Dendritic cell treated with granulocyte-macrophage colony-stimulating factor and Interleukin-4, amounts not matched to agents 40 ng/mL and 50 ng/mL, for 4 days (primary cell): Measurements from ENCODE around the gene KCND2.
"Not testable (repeated sequence)": the region's sequence is repeated elsewhere in the genome, so short reads cannot be mapped to it uniquely, and the experiment has no call there.

Source experiments
- H3K27ac Mint-ChIP-seq: one replicate; pipeline ENCODE4 v1.8.0; 2022; ENCODE audit warnings: mild to moderate bottlenecking, mixed read lengths
- H3K27me3 Mint-ChIP-seq: one replicate; pipeline ENCODE4 v1.8.0; 2022; ENCODE audit warnings: mild to moderate bottlenecking, mixed read lengths
- H3K36me3 Mint-ChIP-seq: one replicate; pipeline ENCODE4 v1.8.0; 2022; ENCODE audit warnings: low read depth, mixed read lengths
- H3K4me1 Mint-ChIP-seq: one replicate; pipeline ENCODE4 v1.8.0; 2022; ENCODE audit warnings: low read depth, mixed read lengths
- H3K4me3 Mint-ChIP-seq: one replicate; pipeline ENCODE4 v1.8.0; 2022; ENCODE audit warnings: mild to moderate bottlenecking, moderate library complexity, mixed read lengths
- H3K9me3 Mint-ChIP-seq: one replicate; pipeline ENCODE4 v1.8.0; 2022; ENCODE audit warnings: mixed read lengths
- intact Hi-C: fragments of 100-400 bp; cut with micrococcal nuclease; formaldehyde crosslinking; loops from one replicate; pipeline ENCODE4 v1.15.0; 2022

KCND2 gene

DNA sequence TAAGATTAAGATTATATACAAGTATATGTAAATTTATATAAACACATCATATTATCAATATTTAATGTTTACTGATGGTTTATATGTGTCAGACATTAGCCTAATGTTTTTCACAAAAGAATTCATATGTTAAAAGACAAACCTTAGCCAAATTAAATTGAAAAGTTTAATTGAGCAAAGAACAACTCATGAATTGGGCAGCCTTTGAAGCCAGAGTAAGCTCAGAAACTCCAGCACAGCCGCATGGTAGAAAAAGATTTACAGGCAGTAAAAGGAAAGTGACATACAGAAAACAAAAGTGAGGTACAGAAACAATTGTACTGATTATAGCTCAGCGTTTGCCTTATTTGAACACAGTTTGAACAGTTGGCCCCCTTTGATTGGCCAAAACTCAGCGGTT is 460.9 kb downstream of the KCND2 start:
- Mint-ChIP-seq H3K4me3 (no peak overlapping the region), H3K27ac (no peak overlapping the region), H3K27me3 (no peaks in the 10 kb centered on the region), H3K4me1 (no peaks in the 10 kb centered on the region), H3K36me3 (no peaks in the 10 kb centered on the region), H3K9me3 (no peaks in the 10 kb centered on the region)
- intact Hi-C loops = no loop called here

DNA sequence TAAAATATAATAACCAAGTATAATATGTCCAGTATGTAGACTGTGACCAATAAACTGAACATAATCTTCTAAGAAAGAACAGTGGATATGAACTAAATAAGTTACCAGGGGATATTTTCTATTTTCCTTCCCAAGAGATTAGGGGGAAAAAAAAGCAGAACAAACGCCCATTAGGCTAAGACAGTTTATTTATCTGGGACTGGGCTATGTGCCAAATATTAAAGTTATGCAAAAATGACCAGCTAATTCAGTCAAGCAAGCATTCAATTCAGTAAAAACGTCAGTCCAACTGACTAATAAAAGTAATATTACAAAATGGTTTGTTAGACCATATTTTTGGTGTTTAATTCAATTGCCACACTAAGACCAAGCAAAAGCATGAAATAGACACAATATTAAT is 462.8 kb downstream of the KCND2 start:
- Mint-ChIP-seq H3K4me1 (no peaks in the 10 kb centered on the region), H3K27ac (no peak overlapping the region), H3K4me3 (no peak overlapping the region), H3K9me3 (no peaks in the 10 kb centered on the region), H3K36me3 (no peaks in the 10 kb centered on the region), H3K27me3 (no peaks in the 10 kb centered on the region)
- intact Hi-C loops = no loop called here

DNA sequence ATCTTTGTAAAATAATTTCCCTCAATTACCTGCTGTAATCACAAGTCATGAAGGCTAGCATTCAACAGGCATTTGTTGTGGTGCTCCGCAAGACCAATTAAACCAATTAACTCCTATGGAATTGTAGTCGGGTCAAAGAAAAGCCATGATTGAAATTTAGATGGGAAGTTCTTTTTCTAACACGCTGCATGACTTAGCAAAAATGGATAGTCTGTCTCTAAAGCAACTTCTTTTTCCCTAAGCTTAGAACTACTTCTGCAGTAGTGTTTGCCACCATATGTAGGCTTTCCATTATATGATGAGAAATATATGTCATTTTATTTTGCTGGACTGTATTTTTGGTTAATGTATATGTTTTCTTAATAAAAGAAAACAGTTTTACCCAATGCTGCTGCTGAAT is 465.8 kb downstream of the KCND2 start:
- H3K27ac Mint-ChIP-seq = no peak overlapping the region
- intact Hi-C loops = no loop called here
- H3K4me3 Mint-ChIP-seq = no peak overlapping the region
- H3K36me3 Mint-ChIP-seq = no peaks in the 10 kb centered on the region
- no peaks in the 10 kb centered on the region for H3K27me3 Mint-ChIP-seq
- H3K4me1 Mint-ChIP-seq = no peaks in the 10 kb centered on the region
- no peaks in the 10 kb centered on the region for H3K9me3 Mint-ChIP-seq

DNA sequence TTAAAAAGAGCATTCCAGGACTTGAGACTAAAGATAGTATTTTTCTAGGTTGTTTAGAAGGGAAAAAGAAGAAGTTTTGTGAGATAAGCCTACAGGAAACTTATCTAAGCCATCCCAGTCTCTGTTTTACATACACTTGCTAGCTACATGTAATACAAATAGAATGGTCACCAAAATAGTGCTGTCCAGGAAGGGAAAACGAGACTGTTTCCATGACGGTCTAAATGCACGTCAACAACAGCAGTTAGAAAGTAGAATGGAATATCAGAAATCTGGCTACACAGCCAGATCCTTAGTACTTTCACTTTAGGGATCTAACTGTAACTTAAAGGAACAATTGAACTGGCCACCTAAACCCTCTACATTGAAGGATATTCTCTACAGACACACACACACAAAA is 467.4 kb downstream of the KCND2 start:
- H3K4me1 Mint-ChIP-seq = no peaks in the 10 kb centered on the region
- H3K36me3 Mint-ChIP-seq = no peaks in the 10 kb centered on the region
- no peak overlapping the region for H3K4me3 Mint-ChIP-seq
- H3K27me3 Mint-ChIP-seq = no peaks in the 10 kb centered on the region
- H3K27ac Mint-ChIP-seq = no peak overlapping the region
- no peaks in the 10 kb centered on the region for H3K9me3 Mint-ChIP-seq
- intact Hi-C loops = no loop called here

DNA sequence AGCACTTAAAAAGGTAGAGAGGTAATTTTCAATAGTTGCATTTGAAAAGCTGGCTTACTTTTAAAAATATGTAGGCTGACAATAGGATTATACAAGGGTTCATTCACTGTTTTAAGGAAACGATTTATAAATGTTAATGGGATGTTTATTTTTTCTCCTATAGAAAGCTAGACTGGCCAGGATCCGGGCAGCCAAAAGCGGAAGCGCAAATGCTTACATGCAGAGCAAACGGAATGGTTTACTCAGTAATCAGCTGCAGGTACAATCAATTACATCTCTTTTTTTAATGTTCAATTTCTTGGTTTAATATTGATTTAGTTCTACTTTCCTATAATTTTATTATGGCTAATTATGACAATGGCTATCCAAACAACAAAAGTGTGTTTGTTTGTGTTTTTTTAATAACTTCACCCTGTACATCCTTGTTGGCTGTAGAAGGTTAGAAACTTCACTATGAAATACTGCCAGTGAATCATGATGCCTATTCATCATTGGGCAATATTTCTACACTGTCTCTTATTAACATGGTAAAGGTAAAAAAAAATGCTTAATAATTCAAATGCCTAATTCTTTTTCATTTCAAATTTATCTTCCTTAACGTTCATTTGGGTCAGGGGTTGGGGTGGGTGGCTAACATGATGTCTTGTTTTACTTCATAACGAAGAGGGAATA is 468.5 kb downstream of the KCND2 start:
- H3K9me3 Mint-ChIP-seq = no peaks in the 10 kb centered on the region
- H3K36me3 Mint-ChIP-seq = no peaks in the 10 kb centered on the region
- H3K27ac Mint-ChIP-seq = no peak overlapping the region
- no peaks in the 10 kb centered on the region for H3K27me3 Mint-ChIP-seq
- intact Hi-C loops = no loop called here
- H3K4me1 Mint-ChIP-seq = no peaks in the 10 kb centered on the region
- H3K4me3 Mint-ChIP-seq = no peak overlapping the region

DNA sequence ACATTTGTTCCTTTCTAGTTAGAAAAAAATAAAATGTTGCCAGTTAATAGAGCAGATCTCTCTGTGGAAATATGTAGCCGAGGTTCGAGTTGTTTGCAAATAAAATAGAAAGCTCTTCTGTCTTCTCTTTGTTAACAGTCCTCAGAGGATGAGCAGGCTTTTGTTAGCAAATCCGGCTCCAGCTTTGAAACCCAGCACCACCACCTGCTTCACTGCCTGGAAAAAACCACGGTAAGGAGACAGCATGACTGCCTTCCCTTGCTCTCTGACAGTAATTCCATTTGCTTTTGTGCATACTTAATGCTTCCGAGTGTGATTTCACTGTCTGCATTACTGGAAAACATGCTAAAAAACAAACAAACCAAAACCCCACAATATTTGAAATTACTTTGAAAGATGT is 469.4 kb downstream of the KCND2 start:
- Mint-ChIP-seq H3K27me3 (no peaks in the 10 kb centered on the region), H3K36me3 (no peaks in the 10 kb centered on the region), H3K27ac (no peak overlapping the region), H3K9me3 (no peaks in the 10 kb centered on the region), H3K4me3 (no peak overlapping the region), H3K4me1 (no peaks in the 10 kb centered on the region)
- intact Hi-C loops = no loop called here

DNA sequence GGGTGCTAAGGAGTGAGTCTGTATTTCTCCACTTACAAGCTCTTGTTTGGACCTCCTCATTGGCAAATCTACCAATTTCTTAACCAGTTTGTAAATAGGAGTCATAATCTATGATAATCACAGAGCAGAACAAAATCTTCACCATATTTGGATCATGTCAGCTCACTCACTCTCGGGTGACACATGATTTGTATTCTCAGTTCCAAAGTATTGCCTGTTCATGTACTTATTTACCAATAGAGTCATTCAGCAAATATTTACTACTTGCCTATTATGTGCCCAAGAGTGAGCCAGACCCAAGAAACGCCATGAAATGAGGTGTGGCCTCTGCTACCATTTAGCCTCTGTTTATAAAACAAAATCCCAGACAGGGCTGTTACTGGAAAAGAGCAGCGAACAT is 470.2 kb downstream of the KCND2 start:
- H3K9me3 Mint-ChIP-seq = no peaks in the 10 kb centered on the region
- no peak overlapping the region for H3K4me3 Mint-ChIP-seq
- H3K27me3 Mint-ChIP-seq = no peaks in the 10 kb centered on the region
- no peak overlapping the region for H3K27ac Mint-ChIP-seq
- H3K4me1 Mint-ChIP-seq = no peaks in the 10 kb centered on the region
- intact Hi-C loops = no loop called here
- no peaks in the 10 kb centered on the region for H3K36me3 Mint-ChIP-seq

DNA sequence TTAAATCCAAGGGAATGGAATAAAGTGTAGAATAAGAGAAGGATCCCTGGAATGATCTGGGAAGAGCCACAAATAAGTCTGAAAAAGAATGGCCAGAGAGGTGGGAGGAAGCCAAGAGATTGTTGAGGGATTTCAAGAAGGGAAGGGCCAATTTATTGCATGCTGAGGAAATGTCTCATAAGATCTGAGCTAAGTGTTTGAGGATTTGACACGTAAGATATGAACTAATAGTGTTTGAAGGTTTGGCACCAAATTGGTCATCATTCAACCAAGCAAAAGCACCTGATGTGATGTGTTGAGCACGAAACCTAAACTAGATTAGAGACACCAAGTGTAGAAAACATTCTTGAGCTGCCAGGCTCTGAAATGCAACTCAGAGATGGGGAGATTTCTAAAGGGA is 487.1 kb downstream of the KCND2 start:
- H3K27me3 Mint-ChIP-seq = peaks cover 4% of the 10 kb centered on the region
- H3K36me3 Mint-ChIP-seq = no peaks in the 10 kb centered on the region
- H3K27ac Mint-ChIP-seq = no peak overlapping the region
- H3K9me3 Mint-ChIP-seq = no peaks in the 10 kb centered on the region
- no peaks in the 10 kb centered on the region for H3K4me1 Mint-ChIP-seq
- intact Hi-C loops = no loop called here
- no peak overlapping the region for H3K4me3 Mint-ChIP-seq

DNA sequence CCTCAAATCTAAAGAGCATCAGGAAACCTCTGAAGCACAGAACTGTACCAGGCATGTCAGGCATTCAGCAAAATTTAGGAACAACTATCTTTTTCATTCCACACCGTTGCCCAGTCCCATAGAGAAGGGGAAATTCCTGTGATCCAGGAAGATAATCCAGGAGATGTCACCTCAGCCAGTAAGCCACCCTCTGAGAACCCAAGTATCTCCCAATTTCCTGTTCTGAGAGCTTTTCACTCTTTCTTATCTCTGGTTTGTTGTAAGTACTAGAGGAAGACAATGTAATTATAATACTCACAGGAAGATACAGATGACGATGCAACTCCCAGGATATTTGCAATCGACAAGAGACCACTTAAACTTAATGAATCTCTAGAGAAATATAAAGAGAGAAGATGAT is 487.9 kb downstream of the KCND2 start:
- intact Hi-C loops = no loop called here
- Mint-ChIP-seq H3K4me1 (no peaks in the 10 kb centered on the region), H3K27me3 (peaks cover 3% of the 10 kb centered on the region), H3K9me3 (no peaks in the 10 kb centered on the region), H3K36me3 (no peaks in the 10 kb centered on the region), H3K27ac (no peak overlapping the region), H3K4me3 (no peak overlapping the region)

DNA sequence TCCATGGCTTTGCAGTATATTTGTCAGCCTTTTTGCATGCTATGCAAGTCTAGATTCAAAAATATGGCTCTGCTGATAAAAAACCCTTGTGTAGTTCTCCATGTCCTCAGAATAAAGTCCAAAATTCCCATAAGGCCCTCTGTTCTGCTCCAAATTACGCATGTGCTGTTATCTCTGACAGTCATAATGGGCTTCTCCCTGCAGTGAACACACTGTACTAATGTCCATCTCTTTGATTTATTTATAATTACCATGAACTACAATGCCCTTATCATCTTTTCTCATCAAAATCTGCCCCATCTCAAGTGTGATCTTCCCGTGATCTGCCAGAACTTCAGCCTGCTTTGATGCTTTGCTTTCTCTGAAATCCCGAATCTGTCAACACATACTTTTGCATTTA is 497.2 kb downstream of the KCND2 start:
- Mint-ChIP-seq H3K27ac (no peak overlapping the region), H3K36me3 (no peaks in the 10 kb centered on the region), H3K27me3 (peaks cover 4% of the 10 kb centered on the region), H3K4me1 (no peaks in the 10 kb centered on the region), H3K4me3 (no peak overlapping the region), H3K9me3 (no peaks in the 10 kb centered on the region)
- intact Hi-C loops = no loop called here

DNA sequence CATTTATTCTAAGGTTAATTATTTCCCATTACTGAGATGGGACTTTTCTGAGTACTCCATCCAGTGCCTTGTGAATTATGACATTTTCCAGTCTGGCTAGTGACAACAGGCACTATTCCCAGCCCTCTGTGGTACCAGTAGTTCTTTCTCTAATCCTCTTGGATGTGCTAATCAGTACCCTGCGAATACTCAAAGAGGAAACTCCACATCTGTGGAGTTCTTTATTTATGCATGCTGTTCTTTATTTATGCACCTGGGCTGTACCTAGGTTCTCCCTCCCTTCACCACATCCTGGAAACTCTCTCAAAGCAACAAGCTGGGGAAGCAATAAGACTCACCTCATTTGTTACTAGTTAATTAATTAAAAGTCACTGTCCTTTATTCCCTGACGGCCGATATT is 501.5 kb downstream of the KCND2 start:
- H3K9me3 Mint-ChIP-seq = no peaks in the 10 kb centered on the region
- no peak overlapping the region for H3K27ac Mint-ChIP-seq
- H3K27me3 Mint-ChIP-seq = peaks cover 4% of the 10 kb centered on the region
- H3K36me3 Mint-ChIP-seq = no peaks in the 10 kb centered on the region
- no peaks in the 10 kb centered on the region for H3K4me1 Mint-ChIP-seq
- H3K4me3 Mint-ChIP-seq = no peak overlapping the region
- intact Hi-C loops = no loop called here

DNA sequence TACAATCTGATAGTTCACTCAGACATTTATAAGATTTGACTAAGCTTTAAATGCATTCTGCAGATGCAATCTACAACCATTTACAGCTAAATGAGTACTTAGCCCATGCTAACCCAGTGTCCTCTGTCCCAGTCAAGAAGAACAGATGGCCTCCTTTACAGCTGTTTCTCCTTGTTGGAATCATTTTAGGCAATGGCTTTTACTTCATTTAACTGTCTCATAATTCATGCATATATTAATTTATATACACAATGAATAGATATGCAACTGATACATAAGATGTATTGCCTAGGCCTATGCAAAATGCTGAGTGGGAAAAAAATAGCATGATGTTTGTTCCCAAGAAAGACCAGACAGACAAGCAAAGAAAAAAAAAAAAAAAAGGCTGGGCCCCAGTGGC is 502.8 kb downstream of the KCND2 start:
- Mint-ChIP-seq H3K4me3 (no peak overlapping the region), H3K9me3 (no peaks in the 10 kb centered on the region), H3K27ac (no peak overlapping the region), H3K36me3 (no peaks in the 10 kb centered on the region), H3K4me1 (no peaks in the 10 kb centered on the region), H3K27me3 (peaks cover 4% of the 10 kb centered on the region)
- intact Hi-C loops = no loop called here

DNA sequence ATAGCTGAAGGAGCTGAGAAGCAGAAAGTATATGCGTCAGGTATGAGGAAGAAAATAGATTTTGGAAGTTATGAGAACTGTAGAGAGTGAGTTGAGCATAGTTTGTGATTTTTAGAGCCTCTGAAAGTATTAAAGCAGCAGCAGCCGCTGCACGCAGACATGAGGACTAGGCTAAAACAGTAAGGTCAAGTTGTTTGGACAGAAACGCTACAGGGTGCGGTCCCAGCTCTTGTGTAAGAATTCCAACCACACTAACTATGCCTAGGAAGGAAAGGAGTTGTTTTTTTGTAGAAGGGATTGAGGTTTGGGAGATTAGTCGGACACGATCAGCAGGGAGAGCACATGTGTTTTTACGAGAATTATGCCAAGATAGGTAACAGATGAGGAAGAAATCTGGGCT is 506.1 kb downstream of the KCND2 start:
- not testable (repeated sequence) for H3K27me3 Mint-ChIP-seq, H3K27ac Mint-ChIP-seq, H3K36me3 Mint-ChIP-seq

DNA sequence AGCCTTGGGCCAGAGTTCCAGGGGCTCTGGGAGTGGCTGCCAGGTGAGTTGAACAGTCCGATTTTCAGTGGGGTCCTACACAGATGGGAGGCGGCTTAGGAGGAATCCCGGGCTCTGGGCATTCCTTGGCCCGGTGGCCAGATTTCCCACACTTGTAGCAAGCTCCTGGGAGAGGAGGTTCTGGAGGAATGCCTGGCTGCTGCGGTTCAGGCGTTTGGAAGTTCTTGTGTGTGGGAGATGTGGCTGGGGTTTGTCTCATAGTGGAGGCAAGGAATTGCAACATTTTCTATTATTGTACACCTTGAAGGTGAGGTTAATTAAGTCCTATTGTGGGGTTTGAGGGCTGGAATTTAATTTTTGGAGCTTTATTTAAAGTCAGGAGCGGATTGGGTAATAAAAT is 507.5 kb downstream of the KCND2 start:
- H3K9me3 Mint-ChIP-seq, H3K27me3 Mint-ChIP-seq, H3K36me3 Mint-ChIP-seq, H3K4me3 Mint-ChIP-seq, H3K27ac Mint-ChIP-seq, H3K4me1 Mint-ChIP-seq, intact Hi-C loops: not testable (repeated sequence)

More for the DNA sequence above, 506.1 kb downstream of the KCND2 start:
- intact Hi-C loops, H3K4me1 Mint-ChIP-seq, H3K4me3 Mint-ChIP-seq, H3K9me3 Mint-ChIP-seq: not testable (repeated sequence)

DNA sequence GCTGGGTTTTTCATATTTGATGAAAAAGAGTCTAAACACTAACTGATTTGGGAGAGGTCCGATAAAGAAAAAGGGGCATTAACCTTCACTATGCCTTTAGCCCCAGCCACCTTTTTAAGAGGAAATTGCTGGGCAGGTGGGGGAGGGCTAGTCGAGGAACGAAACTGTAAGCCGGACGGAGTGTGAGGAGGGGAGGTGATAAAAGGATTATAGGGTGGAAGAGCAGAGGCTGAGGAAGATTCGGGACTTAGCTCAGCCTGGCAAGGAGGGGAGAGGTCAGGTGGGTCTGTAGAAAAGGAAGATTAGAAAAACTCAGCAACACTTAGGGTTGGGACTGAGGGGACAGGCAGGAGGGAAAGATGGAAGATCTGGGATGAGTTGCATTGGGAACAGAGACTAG is 508.0 kb downstream of the KCND2 start:
- no peaks in the 10 kb centered on the region for H3K9me3 Mint-ChIP-seq
- H3K4me1 Mint-ChIP-seq = no peaks in the 10 kb centered on the region
- H3K27me3 Mint-ChIP-seq = no peaks in the 10 kb centered on the region
- no peak overlapping the region for H3K4me3 Mint-ChIP-seq
- intact Hi-C loops = no loop called here
- no peak overlapping the region for H3K27ac Mint-ChIP-seq
- no peaks in the 10 kb centered on the region for H3K36me3 Mint-ChIP-seq
